ENCODE results near the gene ARMC12. TPM values are rescaled to one million over a fixed set of nuclear protein-coding genes. Genes with fewer than 3 reads are reported as not detected.

Gene ARMC12
- total RNA-seq, 1 donor from 2014 or later, result 0.53 TPM

DNA sequence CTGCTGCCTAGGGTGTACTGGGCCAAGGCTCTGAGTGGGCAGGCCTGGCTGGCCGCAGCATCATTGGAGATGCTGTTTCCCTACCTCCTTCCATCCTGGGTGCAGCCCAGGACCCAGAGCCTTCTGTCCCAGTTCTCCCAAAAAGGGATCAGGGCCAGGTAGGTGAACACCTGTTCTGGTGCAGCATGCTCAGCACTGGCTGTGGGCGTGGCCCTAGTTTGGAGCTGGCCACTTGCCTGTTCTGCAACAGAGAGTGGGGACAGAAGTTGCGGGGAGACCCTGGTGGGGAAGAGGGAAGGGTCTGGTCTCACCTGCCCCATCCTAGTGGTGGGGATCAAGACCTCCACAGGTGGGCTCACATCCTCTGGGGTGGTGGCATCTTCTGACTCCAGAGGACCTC, 1.4 kb upstream of the ARMC12 start:
- Histone ChIP-seq H3K27me3 (ENCODE audit: control insufficient read depth, insufficient read depth, low read length) (no peaks in the 10 kb centered on the region), H3K36me3 (ENCODE audit: control insufficient read depth, insufficient read depth, low read length) (no peaks in the 10 kb centered on the region), H3K4me3 (ENCODE audit: low read depth, low read length) (no peak overlapping the region)
- FAIRE-seq, result no peak
- DNase-seq (ENCODE audit: low read depth), result no peak
- TF ChIP-seq, protein P1, sequence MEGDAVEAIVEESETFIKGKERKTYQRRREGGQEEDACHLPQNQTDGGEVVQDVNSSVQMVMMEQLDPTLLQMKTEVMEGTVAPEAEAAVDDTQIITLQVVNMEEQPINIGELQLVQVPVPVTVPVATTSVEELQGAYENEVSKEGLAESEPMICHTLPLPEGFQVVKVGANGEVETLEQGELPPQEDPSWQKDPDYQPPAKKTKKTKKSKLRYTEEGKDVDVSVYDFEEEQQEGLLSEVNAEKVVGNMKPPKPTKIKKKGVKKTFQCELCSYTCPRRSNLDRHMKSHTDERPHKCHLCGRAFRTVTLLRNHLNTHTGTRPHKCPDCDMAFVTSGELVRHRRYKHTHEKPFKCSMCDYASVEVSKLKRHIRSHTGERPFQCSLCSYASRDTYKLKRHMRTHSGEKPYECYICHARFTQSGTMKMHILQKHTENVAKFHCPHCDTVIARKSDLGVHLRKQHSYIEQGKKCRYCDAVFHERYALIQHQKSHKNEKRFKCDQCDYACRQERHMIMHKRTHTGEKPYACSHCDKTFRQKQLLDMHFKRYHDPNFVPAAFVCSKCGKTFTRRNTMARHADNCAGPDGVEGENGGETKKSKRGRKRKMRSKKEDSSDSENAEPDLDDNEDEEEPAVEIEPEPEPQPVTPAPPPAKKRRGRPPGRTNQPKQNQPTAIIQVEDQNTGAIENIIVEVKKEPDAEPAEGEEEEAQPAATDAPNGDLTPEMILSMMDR (IDR thresholded peaks at IDR 0.05; ENCODE audit: insufficient read depth, low read length, severe bottlenecking), result no peak

DNA sequence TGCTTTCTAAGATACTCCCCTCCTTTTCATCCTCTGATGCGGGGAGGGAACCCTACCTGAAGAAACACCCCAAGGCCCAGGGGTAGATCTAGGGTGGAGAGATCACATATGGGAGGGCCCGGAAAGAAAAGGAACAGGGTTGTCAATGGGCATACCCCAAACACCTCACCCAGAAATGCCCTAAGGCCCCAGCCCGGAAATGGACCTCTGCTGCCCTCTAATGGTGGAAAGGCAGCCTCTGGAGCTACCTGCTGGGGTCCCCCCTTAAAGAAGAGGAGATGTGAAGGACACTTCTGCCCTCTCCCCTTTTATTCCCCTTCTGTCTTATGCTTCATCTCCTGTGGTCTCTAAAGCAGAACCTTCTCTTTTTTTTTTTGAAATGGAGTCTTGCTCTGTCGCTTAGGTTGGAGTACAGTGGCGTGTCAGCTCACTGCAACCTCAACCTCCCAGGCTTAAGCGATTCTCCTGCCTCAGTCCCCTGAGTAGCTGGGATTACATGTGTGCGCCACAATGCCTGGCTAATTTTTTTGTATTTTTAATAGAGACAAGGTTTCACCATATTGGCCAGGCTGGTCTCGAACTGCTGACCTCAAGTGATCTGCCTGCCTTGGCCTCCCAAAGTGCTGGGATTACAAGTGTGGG, 458 bp upstream of the ARMC12 start:
- H3K27me3 ChIP-seq (ENCODE audit: control insufficient read depth, insufficient read depth, low read length), result no peaks in the 10 kb centered on the region
- no peak overlapping the region for H3K4me3 ChIP-seq (ENCODE audit: low read depth, low read length)
- no peak for FAIRE-seq
- TF ChIP-seq, protein P1 (IDR thresholded peaks at IDR 0.05; ENCODE audit: insufficient read depth, low read length, severe bottlenecking), result peak; percentile 94
- peak; percentile 49 for DNase-seq (ENCODE audit: low read depth)
- H3K36me3 ChIP-seq (ENCODE audit: control insufficient read depth, insufficient read depth, low read length), result no peaks in the 10 kb centered on the region

DNA sequence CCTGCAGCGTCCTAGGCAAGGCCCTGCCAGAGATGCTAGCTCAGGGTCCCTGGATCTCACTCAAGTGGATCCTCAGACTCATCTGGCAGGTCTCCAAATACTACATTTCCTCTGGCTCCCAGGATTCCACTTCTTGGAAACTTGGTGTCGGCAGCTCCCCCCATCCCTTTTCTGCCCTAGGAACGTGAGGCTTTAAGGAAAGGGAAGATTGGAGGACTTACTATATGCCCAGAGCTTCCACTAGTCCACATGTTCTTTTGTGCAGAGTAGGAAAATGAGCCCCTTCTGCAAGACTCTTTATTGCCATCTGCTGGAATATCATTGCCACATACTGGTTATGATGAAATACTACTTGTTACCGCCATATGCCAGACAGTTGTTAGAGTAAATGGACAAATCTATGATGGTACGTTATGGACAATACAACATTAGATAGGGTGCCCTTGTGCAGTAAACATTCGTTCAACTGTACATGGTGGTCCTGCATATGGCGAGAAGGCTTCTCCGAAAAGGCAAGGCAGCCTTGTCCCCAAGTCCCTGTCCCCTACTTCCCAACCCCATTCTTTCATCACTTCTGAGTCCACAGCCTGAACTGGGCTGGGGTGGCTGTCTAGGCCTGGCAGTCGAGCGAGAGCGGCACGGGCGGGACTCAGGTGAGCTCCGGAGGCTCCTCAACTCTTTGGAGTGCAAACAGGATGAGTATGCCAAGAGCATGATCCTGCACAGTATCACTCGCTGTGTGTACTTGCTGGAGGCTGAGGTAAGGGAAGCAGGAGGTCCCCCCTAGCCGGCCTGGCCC, 780 bp downstream of the ARMC12 start:
- peak; percentile 77 for DNase-seq (ENCODE audit: low read depth)
- no peaks in the 10 kb centered on the region for H3K36me3 ChIP-seq (ENCODE audit: control insufficient read depth, insufficient read depth, low read length)
- TF ChIP-seq, protein P1 (IDR thresholded peaks at IDR 0.05; ENCODE audit: insufficient read depth, low read length, severe bottlenecking), result peak; percentile 67
- H3K27me3 ChIP-seq (ENCODE audit: control insufficient read depth, insufficient read depth, low read length), result no peaks in the 10 kb centered on the region
- FAIRE-seq, result no peak
- H3K4me3 ChIP-seq (ENCODE audit: low read depth, low read length), result no peak overlapping the region

DNA sequence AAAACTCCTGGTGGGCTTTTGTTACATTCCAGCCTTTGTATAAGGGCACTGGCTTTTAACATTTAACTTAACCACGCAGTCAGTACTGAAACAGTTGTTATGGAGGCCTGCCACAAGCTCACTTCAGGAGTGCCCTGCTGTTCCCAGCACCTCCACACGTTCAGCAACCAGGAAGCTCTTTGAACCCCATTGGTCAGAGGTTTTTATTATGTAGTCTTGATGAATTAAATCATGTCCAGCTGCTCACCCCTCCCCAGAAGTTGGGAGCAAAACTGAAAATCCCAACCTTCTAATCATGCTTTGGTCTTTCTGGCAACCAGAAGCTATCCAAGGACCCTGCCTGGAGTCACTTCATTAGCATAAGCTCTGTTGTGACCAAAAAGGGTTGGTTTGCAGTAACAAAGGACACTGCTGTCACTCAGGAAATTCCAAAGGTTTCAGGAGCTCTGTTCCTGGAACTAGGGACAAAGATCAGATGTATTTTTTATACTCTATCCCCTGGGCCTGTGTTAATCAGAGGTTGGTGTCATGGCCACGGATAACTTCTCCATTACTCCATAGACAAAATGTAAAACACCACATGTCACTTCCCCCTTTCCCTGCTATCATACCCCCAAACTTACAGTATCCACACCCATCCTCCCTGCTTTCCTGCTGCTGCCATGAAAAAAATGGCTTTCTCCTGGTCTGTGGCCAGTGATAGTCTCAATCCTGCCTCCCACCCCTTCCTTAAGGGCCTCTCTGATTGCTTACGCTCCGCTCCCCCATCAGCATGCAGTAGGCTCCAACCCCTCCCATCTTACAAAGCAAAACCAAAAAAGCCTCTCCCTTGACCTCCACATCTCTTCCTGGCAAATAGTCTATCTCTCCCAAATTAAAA, 3.1 kb downstream of the ARMC12 start:
- H3K27me3 ChIP-seq (ENCODE audit: control insufficient read depth, insufficient read depth, low read length), result no peaks in the 10 kb centered on the region
- no peak for FAIRE-seq
- no peak overlapping the region for H3K4me3 ChIP-seq (ENCODE audit: low read depth, low read length)
- no peaks in the 10 kb centered on the region for H3K36me3 ChIP-seq (ENCODE audit: control insufficient read depth, insufficient read depth, low read length)
- TF ChIP-seq, protein P1 (IDR thresholded peaks at IDR 0.05; ENCODE audit: insufficient read depth, low read length, severe bottlenecking), result no peak
- no peak for DNase-seq (ENCODE audit: low read depth)

DNA sequence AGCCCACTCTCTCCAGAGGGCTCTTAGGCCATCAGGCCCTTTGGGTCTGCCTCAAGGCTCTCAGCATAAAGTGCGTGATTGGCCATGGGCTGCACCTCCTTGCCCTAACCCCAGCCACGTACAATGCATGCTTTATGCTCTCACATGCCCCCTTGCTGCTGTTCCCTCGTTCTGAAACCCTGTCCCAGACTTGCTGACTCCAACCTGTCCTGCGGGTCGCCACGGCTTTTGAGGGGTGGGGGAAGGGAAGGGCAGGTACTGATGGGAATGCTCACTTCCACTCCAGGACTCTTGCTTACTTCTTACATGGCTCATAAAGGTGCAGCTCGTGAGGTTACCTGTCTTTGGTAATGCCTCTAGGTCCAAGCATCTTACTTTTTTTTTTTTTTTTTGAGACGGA, 6.0 kb downstream of the ARMC12 start:
- H3K27me3 ChIP-seq (ENCODE audit: control insufficient read depth, insufficient read depth, low read length), result no peaks in the 10 kb centered on the region
- TF ChIP-seq, protein P1 (IDR thresholded peaks at IDR 0.05; ENCODE audit: insufficient read depth, low read length, severe bottlenecking), result no peak
- FAIRE-seq, result no peak
- no peak overlapping the region for H3K4me3 ChIP-seq (ENCODE audit: low read depth, low read length)
- DNase-seq (ENCODE audit: low read depth), result no peak
- H3K36me3 ChIP-seq (ENCODE audit: control insufficient read depth, insufficient read depth, low read length), result no peaks in the 10 kb centered on the region
